Activated T-cell treated with anti-CD3 and anti-CD28 coated beads, Interleukin-2, amount 50 U/mL, for 4 hours (primary cell): ENCODE results near the gene SPINK1. TPM values are rescaled to one million over a fixed set of nuclear protein-coding genes. Genes with fewer than 3 reads are reported as not detected.

Experiments used
- ATAC-seq, 2 donors: fragments of 200-7000 bp; cut with Tn5 transposase; one replicate each; pipeline ENCODE4 v1.10.0; 2021
- DNase-seq: peaks from one replicate; pipeline ENCODE4 v3.0.0-alpha.2; 2020
- H3K27me3 Mint-ChIP-seq: one replicate; pipeline ENCODE4 v1.8.0; 2021; ENCODE audit warnings: low read depth, mixed read lengths
- H3K36me3 Mint-ChIP-seq: one replicate; pipeline ENCODE4 v1.8.0; 2022; ENCODE audit warnings: mixed read lengths; ENCODE audit not compliant: insufficient read depth
- H3K4me1 Mint-ChIP-seq: one replicate; pipeline ENCODE4 v1.8.0; 2021; ENCODE audit warnings: low read depth, mixed read lengths
- H3K4me3 Mint-ChIP-seq: one replicate; pipeline ENCODE4 v1.8.0; 2021; ENCODE audit warnings: mild to moderate bottlenecking, moderate library complexity, mixed read lengths
- H3K9me3 Mint-ChIP-seq: one replicate; pipeline ENCODE4 v1.8.0; 2021; ENCODE audit warnings: mixed read lengths
- total RNA-seq, 3 donors: library from RNA; stranded (reverse); gene quantifications; one replicate each; pipeline ENCODE4 v1.2.1, GENCODE V29; 2021

Gene SPINK1
- total RNA-seq, 3 donors from 2014 or later, result 1.5 to 4.7 (median 2.0) TPM

GRCh38 chr5:147776989-147777388, 54.5 kb downstream of the SPINK1 start:
- no peak overlapping the region for H3K4me3 Mint-ChIP-seq
- ATAC-seq (no peak), DNase-seq (no peak)
- H3K4me1 Mint-ChIP-seq, result peaks cover 18% of the 10 kb centered on the region
- peaks cover 3% of the 10 kb centered on the region for H3K9me3 Mint-ChIP-seq
- H3K27me3 Mint-ChIP-seq, result no peaks in the 10 kb centered on the region
- peaks cover 2% of the 10 kb centered on the region for H3K36me3 Mint-ChIP-seq

Other genes starting within 250 kb of the SPINK1 start
- gene JAKMIP2, start 48.9 kb downstream of the SPINK1 start, total RNA-seq, result 1 to 10 TPM in 1 of 3 donors, under 1 TPM in 2; 0.56 to 1.3 (median 0.76) TPM
- under 1 TPM in 1 of 3 donors, not detected in 2; 0.90 TPM for gene SCGB3A2, start 47.0 kb upstream of the SPINK1 start, total RNA-seq
- gene C5orf46, start 74.9 kb upstream of the SPINK1 start, total RNA-seq, result not detected
- not detected for gene SPINK5, start 232.3 kb upstream of the SPINK1 start, total RNA-seq